LNCAP (cell line): ENCODE results near the gene PTPRD.

ENCODE experiments used
- CTCF ChIP-seq: fragments of 450-650 bp; IDR thresholded peaks from 2 replicates; pipeline ENCODE4 v1.5.1; 2017; ENCODE audit warnings: mild to moderate bottlenecking

PTPRD gene

DNA sequence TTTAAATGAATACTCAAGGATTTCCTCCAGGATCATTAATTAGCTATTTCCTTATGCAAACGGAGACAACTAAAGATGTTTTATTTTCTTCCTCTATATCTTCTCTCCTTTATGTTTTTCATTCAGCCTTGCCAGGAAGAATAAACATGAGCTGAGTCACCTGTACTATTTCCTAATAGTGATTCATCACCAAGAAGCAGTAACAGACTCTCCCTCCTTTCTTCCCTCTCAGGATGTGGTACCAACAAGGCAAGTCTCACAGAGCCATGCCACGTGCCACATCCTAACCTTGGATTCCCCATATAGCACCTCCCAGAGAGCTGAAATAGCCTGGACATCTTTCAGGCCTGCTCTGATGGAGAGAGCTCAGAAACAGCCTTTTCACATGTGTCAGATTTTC lies 2054.6 kb downstream of the PTPRD start:
- TF ChIP-seq CTCF: no peak

DNA sequence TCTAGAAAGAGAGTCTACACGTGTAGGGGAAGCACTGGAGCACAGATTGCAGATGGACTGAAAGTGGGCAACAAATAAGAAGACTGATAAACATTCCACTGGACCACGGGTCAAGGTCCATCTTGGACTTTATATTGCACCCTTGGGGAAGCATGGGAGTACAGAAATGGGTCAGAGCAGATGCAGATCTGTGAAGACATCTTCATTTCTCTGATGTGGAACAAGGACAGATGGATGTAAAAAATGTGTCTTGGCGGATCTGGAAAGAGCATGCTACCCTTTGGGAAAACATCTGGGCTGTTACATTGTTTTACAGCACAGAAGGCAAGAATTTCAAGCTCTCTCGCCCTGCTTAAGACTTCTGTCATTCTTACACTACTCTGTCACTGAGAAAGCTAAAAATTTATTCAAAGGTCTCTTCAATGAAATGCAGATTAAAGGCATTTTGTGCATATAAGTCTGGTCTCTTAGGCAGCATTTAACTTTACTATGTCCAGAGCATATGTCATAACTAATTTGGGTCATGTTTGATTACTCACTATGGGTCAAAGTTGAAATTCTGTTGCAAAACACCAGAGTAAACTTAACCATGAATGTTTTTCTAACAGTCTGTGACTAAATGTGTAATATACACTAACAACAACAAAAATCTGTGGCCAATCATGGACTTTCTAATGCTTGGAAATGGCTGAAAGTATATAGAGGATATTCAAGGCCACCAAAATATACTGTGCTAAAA lies 2056.9 kb downstream of the PTPRD start:
- TF ChIP-seq CTCF: no peak

DNA sequence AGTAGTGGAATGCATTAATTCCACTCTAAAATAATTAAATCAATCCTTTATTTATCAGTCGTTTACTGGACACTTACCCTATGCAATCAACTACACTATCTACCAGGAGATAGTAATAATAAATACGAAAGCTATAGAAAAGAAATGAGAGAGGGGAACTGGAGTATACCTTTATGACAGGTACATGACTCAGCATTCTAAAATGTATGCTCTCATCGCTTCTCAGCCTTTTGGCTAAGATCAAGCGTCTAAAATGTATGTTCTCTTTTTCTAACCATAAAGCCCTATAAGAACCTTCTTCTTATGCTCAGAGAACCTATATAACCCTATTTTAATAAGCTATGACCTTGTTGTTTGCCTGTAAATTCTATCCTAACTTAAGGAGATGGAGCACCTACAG lies 2059.4 kb downstream of the PTPRD start:
- no peak for TF ChIP-seq CTCF

- no peak for TF ChIP-seq CTCF
Measured at GRCh38 chr9:8552732-8553131, 2060.1 kb downstream of the PTPRD start.

GRCh38 chr9:8549214-8549613 lies 2063.6 kb downstream of the PTPRD start:
- no peak for TF ChIP-seq CTCF

GRCh38 chr9:8543219-8543618 lies 2069.6 kb downstream of the PTPRD start:
- TF ChIP-seq CTCF: no peak

DNA sequence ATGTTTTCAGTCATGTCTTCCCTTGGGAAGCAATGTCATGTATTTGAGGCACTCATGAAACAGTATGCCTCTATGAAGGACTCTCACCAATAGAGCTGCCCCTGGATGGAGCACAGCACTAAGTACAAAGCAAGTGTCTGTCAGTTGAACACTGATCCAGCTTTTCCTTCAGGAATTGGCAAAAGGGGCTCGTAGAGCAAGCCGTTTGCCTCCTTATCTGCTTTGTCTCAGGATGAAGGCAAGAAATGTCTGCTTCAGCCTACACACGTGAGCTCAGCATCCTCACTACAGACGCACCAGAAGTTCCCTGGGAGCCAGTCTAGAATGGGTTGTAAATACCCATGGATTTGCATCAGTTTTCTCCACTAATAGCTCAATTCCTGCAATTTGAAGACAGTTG lies 2070.3 kb downstream of the PTPRD start:
- TF ChIP-seq CTCF: no peak
